SK-N-SH (cell line): ENCODE data around the gene KRTAP4-12.

ENCODE experiments used
- CHD2 ChIP-seq: fragments of 150-350 bp; IDR thresholded peaks from 2 replicates; pipeline ENCODE4 v1.6.1; 2018; ENCODE audit warnings: low read length; ENCODE audit not compliant: partially characterized antibody
- CTCF ChIP-seq: fragments of 200-600 bp; sonication (generic); IDR thresholded peaks from 2 replicates; pipeline ENCODE4 v1.6.1; 2017; ENCODE audit warnings: antibody characterized with exemption, mild to moderate bottlenecking, moderate library complexity
- EZH2phosphoT487 ChIP-seq: fragments of 200-600 bp; sonication (generic); IDR thresholded peaks from 2 replicates; pipeline ENCODE4 v1.6.1; 2017; ENCODE audit warnings: low read depth, mixed run types, mild to moderate bottlenecking, antibody characterized with exemption, moderate library complexity, borderline replicate concordance
- JUND ChIP-seq: IDR thresholded peaks from 2 replicates; pipeline ENCODE4 v1.4.0; 2012
- MAX ChIP-seq: IDR thresholded peaks from 2 replicates; pipeline ENCODE4 v1.4.0; 2012; ENCODE audit warnings: low read depth
- MXI1 ChIP-seq: IDR thresholded peaks from 2 replicates; pipeline ENCODE4 v1.6.1; 2012; ENCODE audit warnings: mild to moderate bottlenecking, low read depth, low read length, improper control_type of control experiment
- NRF1 ChIP-seq: IDR thresholded peaks from 2 replicates; pipeline ENCODE4 v1.6.1; 2012; ENCODE audit warnings: low read depth, mild to moderate bottlenecking, low read length
- POLR2AphosphoS5 ChIP-seq: IDR thresholded peaks from 2 replicates; pipeline ENCODE4 v1.6.1; 2012; ENCODE audit warnings: low read depth, low read length
- RAD21 ChIP-seq: IDR thresholded peaks from 2 replicates; pipeline ENCODE4 v1.6.1; 2012; ENCODE audit warnings: mild to moderate bottlenecking, low read length
- TAF1 ChIP-seq: IDR thresholded peaks from 2 replicates; pipeline ENCODE4 v1.6.1; 2012; ENCODE audit warnings: low read depth, mild to moderate bottlenecking, low read length, moderate library complexity, borderline replicate concordance
- TEAD4 ChIP-seq: IDR thresholded peaks from 2 replicates; pipeline ENCODE4 v1.4.0; 2012; ENCODE audit warnings: mild to moderate bottlenecking, borderline replicate concordance; ENCODE audit not compliant: insufficient read depth

- no peak for TF ChIP-seq CTCF
- TF ChIP-seq JUND: 0 out of 2 replicates have a peak, but pooled peaks have one; percentile 33
- no peak for TF ChIP-seq POLR2AphosphoS5
- no peak for TF ChIP-seq MAX
- TF ChIP-seq CHD2: no peak
- TF ChIP-seq EZH2phosphoT487: no peak
- TF ChIP-seq NRF1: no peak
- TF ChIP-seq TAF1: no peak
- TF ChIP-seq RAD21: no peak
- no peak for TF ChIP-seq TEAD4
- TF ChIP-seq MXI1: no peak
These were observed 8.0 kb upstream of the KRTAP4-12 start for GRCh38 chr17:41131979-41132378.
